DMS79 (cell line): ENCODE results near the gene GRB2.
"Not testable (repeated sequence)": the region's sequence is repeated elsewhere in the genome, so short reads cannot be mapped to it uniquely, and the experiment has no call there.

Source experiments
- DNase-seq: peaks from one replicate; lab custom pipeline; 2025; lab: John Stamatoyannopoulos, UW

GRB2 gene

GRCh38 chr17:75318615-75319222 lies 86.8 kb downstream of the GRB2 start:
- DNase-seq: no peak

DNA sequence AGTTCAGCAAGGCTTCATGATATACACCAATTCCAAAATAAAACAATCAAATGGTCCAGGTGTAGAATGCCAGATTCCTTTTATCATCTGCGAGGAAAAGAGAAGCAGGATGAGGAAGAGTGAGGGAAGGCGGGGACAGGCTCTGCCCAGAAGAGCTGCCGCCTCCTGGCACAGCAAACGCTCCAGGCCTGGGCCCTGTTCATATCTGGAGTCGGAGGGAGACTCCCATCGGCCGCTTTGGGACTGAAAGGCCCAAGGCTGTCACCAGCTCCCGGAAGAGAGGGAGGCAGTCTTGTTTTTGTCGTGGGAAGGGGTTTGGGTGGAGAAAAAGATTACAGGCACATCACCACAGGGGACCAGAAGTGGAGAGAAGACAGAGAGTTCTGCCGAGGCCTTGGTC lies 87.3 kb downstream of the GRB2 start:
- DNase-seq: no peak

- no peak for DNase-seq
Observed at GRCh38 chr17:75317671-75318070, 87.8 kb downstream of the GRB2 start.

DNA sequence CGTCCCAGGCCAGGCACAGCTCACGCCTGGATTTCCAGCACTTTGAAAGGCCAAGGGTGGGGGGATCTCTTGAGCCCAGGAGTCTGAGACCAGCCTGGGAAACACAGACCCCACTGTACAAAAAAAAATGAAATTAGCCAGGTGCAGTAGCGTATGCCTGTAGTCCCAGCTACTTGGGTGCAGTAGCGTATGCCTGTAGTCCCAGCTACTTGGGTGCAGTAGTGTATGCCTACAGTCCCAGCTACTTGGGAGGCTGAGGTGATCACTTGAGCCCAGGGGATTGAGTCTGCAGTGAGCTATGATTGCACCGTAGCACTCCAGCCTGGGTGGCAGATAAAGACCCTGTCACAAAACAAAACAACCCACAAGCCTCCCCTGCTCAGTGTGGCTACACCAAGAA lies 89.2 kb downstream of the GRB2 start:
- DNase-seq: no peak

GRCh38 chr17:75315541-75316243 lies 89.8 kb downstream of the GRB2 start:
- no peak for DNase-seq

DNA sequence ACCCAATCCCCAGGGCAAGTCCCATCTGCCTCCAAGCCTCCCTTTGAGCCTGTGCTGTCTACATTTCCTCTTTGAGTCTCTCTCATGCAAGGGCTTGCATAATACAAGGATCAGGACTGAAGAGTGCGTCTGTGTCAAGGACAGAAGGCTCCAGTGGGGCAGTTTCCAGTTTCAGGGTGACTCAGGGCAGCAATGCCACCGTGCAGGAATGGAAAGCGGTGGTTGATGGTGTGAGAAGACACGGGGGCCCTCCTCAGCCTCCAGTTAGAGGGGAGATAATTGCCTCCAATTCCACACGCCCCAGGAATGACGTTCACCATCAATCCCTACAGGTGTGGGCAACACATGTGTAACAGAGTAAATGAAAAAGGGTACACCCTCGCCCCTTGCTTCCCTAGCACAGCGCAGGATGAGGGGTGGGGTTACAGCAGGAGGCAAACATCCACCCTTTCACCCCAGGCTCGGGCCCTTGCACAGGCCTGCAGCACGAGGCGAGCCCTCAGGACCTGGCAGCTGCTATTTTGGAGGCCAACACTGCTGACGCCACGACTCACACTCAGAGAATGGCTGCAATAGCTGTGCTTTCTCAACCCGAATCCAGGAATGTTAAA lies 91.4 kb downstream of the GRB2 start:
- no peak for DNase-seq

DNA sequence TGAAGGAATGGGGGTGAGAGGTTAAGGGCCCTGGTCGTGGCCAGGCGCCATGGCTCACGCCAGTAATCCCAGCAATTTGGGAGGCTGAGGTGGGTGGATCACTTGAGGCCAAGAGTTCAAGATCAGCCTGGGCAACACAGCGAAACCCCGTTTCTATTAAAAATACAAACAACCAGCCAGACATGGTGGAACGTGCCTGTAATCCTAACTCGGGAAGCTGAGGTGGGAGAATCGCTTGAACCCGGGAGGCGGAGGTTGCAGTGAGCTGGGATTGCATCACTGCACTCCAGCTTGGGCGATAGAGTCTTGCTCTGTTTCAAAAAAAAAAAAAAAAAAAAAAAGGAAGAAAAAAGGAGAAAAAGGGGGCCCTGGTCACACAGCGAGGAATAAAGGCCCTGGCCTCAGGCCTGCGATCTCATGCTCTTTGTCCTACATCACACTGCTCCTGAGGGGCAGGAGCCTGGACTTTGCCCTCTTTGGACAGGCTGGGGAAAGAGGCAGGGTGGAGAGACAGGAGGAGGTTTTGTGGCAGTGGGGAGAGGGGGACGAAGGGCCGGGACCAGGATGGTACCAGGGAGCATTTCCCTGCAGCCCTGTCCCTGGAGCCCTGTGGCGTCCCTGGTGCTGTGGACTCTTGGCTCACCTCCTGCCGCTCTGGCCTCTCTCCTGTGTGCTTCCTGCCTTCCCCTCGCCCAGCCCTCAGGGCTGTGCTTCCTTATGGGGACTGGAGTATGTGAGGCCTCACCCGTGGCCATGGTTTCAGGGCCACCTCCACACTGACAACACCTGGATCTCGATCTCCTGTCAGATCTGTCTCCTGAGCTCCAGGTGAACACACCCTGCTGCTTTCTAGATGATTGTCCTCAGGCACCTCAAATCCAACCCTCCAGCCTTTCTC lies 96.5 kb downstream of the GRB2 start:
- DNase-seq: no peak

- DNase-seq: no peak
Observed at GRCh38 chr17:75307957-75308731, 97.3 kb downstream of the GRB2 start.

- DNase-seq: no peak
Observed at GRCh38 chr17:75301502-75302206, 103.8 kb downstream of the GRB2 start.

DNA sequence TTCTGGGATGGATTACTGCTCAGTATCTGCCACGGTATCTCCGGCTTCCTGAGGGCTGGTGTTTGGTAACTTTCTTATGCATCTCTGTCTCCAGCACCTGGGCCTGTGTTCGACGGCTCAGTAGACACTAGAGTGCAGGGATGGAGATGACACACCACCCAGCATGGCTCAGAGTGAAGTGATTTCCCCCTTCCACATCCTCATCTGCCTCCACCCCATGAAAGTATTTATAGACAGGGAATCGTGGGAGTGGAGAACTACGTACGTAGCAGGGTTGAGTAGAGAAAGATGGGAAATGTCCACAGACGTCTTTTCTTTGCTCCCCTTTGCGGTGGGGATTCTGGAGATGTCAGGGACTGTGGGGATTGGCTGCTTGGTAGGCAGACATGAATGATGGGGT lies 104.4 kb downstream of the GRB2 start:
- DNase-seq: no peak

DNA sequence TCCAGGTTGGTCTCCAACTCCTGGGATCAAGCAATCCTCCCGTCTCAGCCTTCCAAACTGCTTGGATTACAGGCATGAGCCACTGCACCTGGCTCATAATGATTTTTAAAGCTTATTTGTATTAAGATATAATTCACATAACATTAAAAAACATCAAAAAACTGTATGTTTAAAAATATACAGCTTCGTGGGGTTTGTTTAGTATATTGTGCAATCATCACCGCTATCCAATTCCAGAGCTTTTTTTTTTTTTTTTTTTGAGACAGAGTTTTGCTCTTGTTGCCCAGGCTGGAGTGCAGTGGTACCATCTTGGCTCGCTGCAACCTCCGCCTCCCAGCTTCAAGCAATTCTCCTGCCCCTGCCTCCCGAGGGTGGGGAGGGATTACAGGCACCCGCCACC lies 105.2 kb downstream of the GRB2 start:
- no peak for DNase-seq

DNA sequence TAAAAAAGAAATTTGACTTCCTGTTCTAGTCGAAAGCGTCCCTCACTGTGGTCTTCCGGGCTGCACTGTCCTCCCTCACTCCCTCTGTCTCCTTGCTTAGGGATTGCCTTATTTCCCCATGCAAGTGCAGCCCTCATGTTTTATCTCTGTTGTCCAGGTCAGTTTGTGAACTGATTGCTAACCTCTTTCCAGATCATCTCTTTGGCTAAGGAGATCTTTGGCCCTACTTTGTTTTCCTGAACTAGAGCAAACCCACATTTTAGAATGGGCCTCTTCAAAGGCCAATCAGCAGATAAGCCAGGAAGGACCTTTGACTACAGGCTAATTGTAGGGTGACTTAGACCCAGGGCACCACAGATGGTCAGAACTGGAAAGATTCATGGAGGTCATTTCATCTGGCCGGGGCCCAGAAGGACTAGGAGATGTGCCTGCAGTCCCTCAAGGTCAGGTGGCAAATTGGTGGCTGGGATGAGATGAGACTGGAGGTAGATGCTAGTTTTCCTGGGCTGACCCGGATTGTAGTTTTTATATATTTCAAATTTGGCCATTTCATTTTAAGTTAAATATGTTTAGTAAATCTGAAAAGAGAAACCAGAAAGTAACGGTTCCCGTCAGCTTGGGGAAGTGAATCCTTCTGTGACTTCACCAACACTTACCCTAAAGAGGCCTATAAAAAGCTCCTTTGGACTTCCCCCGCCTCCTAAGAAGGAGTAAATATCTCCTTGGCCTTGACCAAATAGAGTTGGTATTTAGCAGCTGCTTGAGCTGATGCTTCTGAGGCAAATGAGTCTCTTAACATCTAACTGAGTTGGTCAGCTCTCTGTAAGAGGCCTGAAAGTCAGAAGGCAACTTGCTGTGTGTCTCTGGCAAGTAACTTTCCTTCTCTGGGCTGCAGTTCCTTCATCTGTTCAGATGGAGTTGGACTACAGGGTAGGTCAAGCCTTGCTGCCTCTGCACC lies 110.0 kb downstream of the GRB2 start:
- DNase-seq: no peak

DNA sequence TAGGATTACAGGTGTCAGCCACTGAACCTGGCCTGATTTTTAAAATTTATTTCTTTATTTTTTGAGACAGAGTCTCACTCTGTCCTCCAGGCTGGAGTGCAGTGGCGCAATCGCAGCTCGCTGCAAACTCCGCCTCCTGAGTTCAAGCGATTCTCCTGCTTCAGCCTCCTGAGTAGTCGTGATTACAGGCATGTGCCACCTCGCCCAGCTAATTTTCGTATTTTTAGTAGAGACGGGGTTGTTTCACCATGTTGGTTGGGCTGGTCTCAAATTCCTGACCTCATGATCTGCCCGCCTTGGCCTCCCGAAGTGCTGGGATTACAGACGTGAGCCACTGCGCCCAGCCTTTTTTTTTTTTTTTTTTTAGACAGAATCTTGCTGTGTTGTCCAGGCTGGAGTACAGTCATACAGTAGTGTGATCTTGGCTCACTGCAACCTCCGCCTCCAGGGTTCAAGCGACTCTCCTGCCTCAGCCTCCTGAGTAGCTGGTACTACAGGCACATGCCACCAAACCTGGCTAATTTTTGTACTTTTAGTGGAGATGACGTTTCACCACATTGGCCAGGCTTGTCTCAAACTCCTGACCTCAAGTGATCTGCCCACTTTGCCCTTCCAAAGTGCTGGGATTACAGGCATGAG lies 112.5 kb downstream of the GRB2 start:
- not testable (repeated sequence) for DNase-seq

DNA sequence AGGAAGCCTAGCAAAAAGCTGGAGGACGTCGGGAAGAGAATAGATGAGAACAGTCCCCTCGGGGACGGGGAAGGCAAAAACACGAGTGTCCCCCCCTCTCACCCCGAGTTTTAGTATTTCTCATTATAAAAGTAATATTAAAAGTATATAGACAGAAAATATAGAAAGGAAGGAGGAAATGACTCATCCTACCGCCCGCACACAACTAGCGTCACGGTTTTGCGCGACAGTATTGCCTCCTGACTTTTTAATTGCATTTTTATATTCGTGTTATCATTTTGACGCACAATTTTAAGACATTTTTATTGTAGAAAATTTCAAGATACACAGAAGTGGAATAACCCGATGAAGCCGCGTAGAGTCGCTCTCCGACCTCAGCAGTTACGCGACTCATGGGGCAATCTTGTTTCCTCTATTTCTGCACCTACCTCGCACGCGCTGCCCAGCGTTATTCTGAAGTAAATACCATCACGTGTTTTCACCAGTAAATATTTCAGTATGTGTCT lies 115.6 kb downstream of the GRB2 start:
- no peak for DNase-seq

- peak; percentile 88 for DNase-seq
Observed at GRCh38 chr17:75289115-75289831, 116.2 kb downstream of the GRB2 start, which contains the start of gene SLC25A19. TSS of gene SLC25A19 (minus strand) at chr17:75289433. CDS start at chr17:75286764, 2,669 bp downstream.

DNA sequence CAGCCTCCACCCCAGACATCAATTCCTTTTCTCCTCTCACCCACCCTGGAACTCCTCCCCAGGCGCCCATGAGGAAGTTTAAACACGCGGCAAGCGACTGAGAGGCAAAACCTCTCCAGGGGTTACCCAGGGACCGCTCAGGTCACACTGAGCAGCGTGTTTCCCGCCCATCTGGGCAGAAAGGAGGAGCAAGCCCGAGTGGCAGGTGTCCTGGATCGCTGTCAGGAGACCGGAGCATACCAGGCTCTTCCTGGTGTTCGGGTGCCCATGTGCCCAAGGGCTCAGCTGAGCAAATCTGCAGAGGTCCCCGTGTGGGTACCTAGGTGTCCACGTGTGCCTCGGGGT lies 116.7 kb downstream of the GRB2 start:
- DNase-seq: no peak

- no peak for DNase-seq
Observed at GRCh38 chr17:75288359-75288758, 117.1 kb downstream of the GRB2 start.

GRCh38 chr17:75287221-75287620 lies 118.3 kb downstream of the GRB2 start:
- DNase-seq: no peak

DNA sequence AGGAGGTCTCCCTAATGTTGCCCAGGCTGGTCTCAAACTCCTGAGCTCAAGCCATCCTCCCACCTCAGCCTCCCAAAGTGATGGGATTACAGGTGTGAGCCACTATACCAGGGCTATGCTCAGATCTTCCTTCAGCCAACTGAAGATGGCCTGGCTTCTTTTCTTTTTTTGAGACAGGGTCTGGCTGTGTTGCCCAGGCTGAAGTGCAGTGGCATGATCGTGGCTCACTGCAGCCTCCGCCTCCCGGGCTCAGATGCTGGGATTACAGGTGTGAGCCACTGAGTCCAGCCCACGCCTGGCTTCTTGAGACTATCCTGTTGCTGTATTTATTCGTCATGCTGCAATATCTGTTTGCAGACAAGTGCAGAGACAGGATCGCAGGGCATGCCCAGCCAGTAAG lies 120.4 kb downstream of the GRB2 start:
- no peak for DNase-seq
